HG03159 (cell line): Measurements from ENCODE around the gene SMYD3.

Source experiments
- ATAC-seq: cut with Tn5 transposase; IDR thresholded peaks from one replicate; pipeline ENCODE4 v1.9.1; 2021; ENCODE audit warnings: mild to moderate bottlenecking, moderate library complexity; ENCODE audit not compliant: unreplicated experiment

Gene SMYD3

DNA sequence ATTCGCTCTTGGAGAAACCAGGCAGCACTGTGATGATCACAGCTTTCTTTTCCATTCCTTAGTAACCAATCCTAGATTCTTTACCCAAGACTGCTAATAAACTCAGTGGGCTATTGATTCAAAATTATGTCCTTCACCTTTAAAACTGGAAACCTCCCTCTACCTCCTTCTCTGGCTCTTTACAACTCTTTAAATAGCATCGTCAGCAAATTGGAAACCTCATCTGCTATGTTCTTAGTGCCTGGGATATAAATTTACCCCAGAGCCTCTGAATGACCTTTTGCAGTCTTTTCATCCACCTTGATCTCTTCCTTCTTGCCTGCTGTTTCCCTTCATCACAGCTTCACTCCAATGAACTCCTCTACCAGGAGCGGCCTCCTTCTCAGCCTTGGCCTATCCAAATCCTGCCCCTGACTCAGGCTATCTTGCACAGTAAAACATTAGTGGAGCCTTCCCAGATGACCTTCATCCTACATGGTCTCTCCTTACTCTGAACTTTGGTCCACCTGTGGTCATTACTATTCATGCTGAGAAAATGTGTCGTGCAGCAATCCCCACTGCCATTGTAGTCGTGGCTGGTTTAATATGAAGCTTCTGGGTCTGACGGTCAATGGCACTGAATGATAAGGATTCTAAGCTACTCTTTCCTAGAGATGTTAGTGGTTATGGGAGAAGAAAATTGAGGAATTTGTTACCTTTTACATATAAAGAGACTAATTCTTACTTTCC, 644.1 kb downstream of the SMYD3 start:
- no peak for ATAC-seq

DNA sequence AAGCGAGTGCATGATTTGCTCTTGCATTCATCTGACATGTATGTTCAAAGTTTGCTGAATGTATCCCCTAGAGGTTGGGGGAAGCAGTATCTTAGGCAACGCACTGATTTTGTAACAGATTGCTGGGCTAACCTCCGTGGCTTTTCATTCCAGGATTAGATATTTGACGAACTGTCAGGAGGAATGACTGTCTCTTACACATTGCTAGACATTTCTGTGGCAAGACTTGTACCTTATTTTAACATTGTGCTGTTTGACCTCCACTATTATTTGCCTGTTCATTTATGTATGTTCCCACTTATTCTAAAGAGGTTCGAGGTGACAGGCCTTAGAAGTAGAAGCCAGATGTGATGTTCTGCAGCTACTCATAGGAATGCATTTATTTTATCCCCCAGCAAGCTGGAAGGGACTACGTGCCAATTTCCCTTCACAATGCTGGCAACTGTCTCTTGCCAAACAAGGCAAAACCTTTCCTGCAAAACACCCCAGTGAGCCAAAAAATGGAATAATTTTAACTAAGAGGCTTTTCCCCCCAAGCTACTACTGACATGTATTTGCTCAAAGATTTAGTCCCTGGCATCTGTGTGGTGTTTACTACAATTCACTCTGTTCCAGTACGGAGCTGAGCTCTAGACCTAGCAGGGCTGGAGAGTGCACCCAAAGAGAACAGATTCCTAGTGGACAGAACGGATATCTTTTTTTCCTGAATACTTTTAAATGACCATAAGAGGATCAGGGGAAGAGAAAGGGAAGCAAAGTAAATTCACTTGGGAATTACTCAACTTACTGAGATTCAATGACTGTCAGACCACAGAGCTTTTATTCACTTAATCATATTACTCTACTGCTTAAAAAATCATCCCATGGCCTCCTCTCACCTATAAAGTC, 646.2 kb downstream of the SMYD3 start:
- no peak for ATAC-seq

DNA sequence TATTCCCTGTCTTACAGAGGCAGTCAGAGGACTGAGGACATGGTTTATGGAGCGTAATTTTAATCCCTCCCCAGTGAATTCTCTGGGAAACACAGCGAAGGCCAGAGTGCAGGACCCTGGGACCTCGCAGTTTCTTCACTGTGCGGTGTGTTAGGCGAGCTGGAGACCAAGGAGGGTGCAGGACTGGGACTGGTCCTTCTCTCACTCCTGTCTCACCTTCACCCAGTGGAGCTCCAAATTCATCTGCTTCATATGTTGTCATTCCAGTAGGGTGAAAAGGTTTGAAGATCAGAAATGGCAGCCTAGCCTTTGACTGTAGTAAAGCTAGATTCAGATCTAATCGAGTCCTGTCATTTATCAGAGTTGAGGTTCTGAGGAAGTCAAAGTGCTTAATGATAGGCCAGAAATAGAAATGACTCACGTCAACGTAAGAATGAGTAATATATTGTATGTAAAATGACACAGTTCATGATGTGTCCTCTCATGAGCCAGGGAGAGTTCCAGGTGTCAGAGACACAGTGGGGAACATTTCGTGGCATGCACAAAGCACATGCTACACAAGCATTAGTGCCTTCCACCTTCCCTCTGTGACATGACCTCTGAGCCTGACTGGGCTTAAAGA, 647.5 kb downstream of the SMYD3 start:
- ATAC-seq = no peak

DNA sequence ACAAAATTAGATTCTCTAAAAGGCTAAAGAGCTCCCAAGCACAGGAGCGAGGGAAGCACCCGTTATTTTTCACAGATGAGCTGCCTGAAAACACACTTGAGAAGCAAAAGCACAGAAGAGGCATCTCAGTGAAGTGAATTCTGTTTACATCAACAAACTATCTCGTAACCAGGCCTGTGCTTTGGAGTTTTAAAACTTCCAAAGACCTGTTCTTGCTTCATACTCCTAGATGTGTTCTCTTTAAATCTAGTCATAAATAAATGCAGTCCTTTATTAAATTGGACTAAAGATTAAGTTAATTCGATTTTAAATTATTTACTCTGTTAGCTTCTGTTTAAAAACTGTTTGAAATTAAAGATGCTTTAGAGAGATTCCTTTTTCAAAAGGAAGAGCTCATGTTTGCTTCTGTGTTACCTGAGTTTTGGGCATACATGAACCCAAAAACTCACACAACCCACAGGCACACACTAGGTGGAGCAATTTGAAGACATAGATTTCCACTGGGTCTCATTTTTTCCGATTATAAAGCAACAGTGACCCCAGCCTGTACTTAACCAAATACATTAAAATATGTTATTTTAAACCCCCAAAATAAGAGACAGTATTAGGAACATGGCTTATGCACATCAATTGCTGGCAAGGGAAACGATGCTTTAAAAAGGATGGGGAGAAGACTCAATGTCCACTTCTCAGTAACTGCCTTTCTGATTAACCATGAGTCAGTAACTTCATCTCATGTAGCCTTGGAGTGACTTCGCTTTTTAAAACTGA, 648.2 kb downstream of the SMYD3 start:
- no peak for ATAC-seq

DNA sequence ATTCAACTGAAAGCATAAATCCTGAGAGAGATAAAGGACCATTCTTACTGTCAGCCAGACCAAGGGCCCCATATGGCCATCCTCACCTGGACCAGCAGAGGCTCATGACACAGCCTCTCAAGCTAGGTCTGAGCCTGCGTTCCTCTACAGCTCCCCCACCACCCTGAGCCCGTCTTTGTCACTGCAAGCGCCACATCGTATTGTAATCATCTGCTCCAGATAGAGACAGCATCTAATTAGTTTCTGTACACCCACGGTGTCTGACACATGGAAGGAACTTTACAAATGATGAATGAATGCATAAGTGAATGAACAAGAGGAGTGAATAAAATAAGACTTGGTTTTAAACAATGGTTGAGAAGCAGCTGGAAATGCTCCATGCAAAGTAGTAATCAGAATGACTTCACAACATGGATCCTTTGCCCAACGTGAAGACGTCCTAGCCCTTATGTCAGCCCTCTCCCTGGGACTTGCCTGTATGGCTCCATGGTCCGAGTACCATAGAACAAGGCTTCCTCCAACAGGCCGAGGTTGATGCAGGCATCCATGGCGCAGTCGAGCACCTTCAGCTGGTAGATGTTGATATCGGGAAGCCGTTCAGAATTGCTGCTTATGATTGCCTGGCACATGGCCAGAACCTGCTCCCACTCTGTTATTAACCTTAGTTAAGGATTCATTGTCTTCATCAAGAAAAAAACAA, 648.9 kb downstream of the SMYD3 start:
- no peak for ATAC-seq

DNA sequence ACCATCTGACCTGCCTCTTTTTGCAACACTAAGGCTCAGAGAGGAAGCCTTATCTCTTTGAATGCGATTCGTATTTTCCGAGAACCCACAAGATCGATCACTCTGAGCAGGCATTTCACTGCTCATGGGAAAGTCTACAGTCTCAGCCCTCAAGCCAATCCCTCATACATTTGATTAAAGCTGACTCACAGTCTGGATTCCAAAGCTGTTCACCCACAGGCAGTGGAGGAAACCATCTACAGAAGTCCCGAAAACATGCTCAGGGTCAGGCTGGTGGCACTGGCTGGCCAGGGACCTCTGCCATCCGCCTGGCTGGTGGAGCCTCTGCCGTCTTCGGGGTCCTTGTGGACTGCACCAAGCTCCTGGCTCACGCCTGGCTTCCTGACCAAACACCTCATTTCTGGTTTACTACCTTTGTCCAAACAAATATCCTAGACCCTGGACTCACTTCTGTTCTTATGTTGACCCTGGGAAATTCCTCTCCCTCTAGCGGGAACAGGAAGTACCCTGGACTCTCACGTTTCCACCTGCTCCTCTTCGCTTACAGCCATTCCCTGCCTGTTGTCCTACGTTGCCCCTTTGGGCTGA, 650.0 kb downstream of the SMYD3 start:
- ATAC-seq = no peak

DNA sequence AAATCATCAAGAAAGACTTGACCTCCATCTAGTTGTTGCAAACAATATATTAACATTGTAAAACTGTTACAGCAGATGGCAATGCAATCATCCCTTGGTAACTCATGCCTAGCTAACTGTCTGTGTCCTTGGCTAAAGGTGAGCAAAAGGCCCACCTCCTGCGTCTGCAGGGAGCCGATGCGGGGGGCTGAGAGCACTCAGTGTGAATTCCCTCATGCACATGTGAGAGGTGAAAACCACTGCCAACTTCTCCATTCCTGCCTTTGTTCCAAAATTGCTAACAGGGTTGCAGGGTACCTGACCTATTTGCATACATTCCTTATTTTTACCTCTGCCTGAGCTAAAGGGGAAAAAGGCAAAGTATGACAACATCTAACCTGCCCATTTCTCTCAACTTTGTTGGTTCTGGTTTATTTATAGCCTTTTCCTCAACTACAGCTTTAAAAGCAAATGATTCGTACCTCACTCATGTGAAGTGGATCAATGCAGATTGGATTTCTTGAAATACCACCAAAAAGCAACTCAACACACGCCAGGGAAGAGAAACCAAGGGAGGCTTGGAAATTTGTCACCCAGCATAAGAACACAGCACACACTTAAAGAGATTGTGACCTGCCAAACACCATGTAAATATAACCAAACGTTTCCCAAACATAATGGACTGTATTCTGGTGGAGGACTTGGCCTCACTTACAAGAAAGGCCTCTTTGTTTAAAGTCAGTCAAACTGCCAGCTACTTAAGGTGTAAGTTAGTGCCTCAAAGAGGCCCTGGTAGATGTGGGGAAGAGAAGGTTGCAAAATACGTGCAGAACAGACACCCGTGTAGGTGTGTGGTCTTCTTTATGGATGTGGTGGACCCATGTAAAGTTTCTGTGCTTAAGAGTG, 651.0 kb downstream of the SMYD3 start:
- ATAC-seq = no peak

DNA sequence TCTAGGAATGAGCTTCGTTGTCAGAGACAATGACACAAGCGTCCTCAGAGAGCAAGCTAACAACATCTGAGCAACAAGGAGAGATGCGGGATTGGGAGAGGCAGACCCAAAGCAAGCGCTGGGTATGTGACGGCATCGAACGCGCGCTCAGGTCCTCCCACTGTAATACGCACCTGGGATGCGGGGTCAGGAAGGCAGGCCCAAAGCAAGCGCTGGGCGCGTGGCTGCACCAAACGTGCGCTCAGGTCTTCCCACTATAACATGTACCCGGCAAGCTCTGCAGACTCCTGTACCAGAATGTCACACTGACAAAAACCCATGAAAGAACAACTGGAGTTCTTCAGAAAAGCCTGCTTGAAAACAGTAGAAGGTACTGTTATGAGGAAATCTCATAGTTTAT, 653.8 kb downstream of the SMYD3 start:
- no peak for ATAC-seq

DNA sequence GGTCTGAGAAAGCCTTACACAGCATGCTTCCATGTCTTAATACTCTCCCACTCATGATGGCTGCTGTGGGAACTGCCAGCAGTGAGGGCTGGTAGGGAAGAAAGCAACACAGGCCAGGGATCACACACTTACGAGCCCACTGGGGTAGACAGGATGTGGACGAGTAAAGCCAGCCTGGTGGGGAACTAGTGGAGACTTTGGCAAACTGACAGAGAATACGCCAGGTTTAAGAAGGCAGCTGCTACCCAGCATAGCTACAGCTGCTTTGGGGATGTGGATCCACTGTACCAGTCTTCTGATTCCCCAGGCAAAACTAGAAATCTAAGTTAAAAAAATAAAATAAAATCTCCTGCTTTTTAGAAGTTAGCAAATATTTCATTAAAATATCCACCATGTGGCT, 664.0 kb downstream of the SMYD3 start:
- no peak for ATAC-seq

DNA sequence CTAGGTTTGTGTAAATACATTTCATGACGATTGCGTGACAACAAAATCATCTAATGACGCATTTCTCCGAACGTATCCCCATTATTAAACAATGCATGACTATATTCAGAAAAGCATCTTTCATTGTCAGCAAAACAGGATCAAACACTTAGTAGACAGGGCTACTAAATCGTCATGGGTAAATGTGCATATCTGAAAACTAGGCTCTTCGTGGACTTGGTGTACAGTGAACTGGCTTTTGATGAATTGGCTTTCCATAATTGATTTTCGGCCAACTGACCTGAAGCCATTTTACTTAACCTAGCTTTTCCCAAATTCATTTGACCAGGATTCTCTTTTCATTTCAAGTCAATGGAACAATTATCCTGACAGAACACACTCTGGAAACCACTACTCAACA, 665.0 kb downstream of the SMYD3 start:
- no peak for ATAC-seq

DNA sequence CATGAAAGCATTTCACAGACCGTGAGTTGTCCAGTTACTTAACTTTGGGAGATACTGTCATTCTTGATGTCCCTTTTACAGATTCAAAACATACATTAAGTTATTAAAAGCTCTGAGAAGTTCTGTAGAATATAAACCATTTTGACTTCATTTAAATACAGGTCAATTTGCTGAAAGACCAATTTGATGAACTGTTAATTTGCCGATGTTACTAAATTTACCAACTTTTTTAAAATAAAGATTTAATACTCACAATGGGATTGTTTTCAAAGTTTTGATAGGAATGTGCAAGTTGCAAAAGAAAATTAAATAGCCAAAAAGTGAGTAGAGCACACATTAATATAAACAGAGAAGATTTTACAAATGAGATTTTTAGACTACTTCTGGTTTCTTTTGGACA, 666.1 kb downstream of the SMYD3 start:
- ATAC-seq = no peak

DNA sequence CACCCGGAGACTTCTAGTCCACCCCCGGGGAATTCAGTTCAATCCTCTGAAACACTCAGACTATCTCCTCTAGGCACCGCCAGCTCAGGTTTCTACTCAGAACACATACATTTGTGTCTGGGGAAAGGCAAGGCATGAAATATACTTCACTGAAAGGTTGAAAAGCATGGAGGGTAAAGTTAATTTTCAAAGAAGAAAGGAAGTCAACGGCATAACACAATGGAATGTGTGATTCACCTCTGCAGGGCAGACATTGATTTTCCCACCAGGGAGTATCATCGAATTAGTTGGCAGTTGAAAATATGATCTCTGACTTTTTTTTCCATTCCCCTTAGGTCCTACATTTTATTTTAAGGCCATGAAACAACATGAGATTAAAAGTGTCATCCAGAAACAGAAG, 669.4 kb downstream of the SMYD3 start:
- no peak for ATAC-seq

DNA sequence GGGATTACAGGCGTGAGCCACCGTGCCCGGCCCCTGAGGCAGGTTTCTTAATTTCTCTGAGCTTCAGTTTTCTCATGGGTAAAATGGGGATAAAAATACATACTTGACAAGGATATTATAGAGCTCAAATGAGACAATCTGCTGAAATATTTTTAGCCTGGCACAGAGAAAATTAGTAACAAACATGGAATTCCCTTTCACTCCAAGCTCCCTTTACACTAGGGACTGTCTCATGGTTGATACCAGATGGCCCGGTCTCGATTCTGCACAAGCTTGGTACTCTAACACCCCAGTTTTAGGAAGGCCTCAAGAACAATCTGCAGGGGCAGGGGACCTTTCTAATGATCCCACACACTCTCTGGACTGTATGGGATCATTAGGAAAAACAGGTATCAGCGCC, 671.7 kb downstream of the SMYD3 start:
- ATAC-seq = no peak

DNA sequence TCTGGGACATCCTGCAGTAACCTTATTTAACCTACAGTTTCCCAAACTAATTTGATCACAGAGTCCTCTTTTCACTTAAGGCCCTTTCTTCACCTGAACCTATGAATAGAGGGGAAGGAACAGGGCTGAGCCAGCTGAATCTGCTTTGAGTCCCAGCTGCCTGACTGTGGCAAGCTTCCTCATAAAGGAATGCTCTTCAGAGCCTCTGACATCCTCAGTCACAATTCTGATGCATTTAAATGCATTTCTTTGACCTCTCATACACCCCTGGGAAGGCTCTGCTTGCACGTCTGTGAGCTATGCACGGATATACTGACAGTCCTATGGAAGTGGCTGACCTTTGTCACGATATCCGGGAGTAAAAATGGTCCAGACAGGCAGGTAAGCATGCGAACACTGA, 673.1 kb downstream of the SMYD3 start:
- no peak for ATAC-seq

DNA sequence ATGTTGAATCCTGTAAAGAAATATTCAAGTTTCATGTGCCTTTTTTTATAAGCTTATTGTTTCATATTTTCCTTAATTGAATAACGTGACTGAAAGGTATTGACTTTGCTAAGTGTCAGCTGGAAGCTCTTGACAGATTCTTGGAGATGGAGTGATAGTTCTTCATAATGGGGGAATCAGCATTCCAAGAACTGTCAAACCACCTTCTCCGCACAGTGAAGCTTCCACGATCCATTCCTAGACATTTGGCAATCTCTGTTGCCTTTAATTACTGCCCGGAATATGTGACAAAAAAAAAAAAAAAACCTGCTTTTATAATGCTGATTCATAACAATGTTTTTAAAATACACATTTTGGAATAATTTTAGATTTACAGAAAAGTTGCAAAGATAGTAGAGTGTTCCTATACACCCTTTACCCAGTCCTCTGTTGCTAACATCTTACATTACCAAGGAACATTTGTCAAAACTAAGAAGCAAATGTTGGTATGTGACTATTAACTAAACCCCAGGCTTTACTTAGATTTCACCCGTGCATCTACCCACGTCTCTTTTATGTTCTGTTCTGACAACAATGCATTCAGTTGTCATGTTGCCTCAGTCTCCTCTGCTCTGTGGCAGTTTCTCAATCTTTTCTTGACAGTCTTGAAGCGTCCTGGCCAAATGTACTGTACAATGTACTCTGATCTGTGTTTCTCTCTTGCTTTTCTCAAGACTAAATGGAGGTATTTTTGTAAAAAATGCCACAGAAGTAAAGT, 674.1 kb downstream of the SMYD3 start:
- ATAC-seq = no peak

DNA sequence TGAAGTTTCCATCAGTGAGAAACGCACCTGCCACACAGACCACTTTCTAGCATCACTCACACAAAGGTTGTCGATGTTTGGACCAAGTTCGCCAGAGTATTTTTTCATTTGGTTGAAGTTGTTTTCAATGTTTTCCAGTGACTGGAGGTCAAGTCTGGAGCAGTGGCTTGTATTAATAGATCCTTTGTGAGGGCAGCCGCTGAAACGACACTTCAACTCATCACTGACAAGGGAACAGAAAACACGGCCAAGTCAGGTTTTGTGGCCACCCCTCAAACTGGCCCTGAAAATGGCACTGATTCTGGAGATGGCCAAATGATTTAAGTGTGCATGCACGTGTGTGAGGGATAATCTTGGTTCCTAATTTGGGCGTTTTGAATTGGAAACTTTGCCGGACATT, 675.6 kb downstream of the SMYD3 start:
- no peak for ATAC-seq

DNA sequence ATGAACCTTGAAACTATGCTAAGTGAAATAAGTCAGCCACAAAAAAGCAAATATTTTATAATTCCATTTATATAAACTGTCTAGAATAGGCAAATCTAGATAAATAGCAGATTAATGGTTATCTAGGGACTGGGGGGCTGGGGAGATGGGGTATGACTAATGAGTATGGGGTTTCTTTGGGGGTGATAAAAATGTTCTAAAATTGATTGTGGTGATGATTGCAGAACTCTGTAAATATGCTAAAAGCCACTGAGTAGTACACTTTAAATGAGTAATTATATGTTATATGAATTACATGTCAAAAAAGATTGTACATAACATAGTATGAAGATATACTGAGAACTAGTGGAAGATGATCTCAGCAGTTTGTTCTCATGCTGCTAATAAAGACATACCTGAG, 677.3 kb downstream of the SMYD3 start:
- no peak for ATAC-seq

DNA sequence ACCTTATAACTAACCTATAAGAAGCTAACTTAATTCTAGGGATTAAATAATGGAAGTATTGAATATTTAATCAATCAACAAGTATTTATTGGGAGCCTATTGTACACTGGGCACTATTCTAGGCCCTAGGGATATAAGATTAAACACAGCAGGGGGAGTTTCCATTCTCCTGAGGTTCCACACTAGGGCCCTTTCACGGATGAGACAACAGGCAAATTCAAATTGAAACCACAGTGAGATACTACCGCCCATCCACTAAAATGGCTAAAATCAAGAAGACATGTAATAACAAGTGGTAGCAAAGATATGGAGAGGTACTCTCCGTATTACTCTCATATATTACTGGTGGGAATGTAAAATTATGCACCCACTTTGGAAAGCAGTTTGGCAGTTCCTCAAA, 677.9 kb downstream of the SMYD3 start:
- no peak for ATAC-seq
